Measurements from ENCODE around the gene RHBDD2.
"Not testable (repeated sequence)": the region's sequence is repeated elsewhere in the genome, so short reads cannot be mapped to it uniquely, and the experiment has no call there.

GRCh38 chr7:75838281-75838930 is 40.4 kb upstream of the RHBDD2 start:
- TF ChIP-seq EP300 (conservative IDR thresholded peaks at IDR 0.05; ENCODE audit: poor library complexity, severe bottlenecking); POLR2AphosphoS5 (IDR thresholded peaks at IDR 0.05); TAF1 (IDR thresholded peaks at IDR 0.05; ENCODE audit: low read depth); MXI1 (conservative IDR thresholded peaks at IDR 0.05; ENCODE audit: poor library complexity, severe bottlenecking); RAD21 (conservative IDR thresholded peaks at IDR 0.05); SMC3 (conservative IDR thresholded peaks at IDR 0.05; ENCODE audit: poor library complexity); EZH2 (IDR thresholded peaks at IDR 0.05; ENCODE audit: borderline replicate concordance, insufficient read depth, low read length, poor library complexity, severe bottlenecking): not testable (repeated sequence)
- TF ChIP-seq, protein P1, sequence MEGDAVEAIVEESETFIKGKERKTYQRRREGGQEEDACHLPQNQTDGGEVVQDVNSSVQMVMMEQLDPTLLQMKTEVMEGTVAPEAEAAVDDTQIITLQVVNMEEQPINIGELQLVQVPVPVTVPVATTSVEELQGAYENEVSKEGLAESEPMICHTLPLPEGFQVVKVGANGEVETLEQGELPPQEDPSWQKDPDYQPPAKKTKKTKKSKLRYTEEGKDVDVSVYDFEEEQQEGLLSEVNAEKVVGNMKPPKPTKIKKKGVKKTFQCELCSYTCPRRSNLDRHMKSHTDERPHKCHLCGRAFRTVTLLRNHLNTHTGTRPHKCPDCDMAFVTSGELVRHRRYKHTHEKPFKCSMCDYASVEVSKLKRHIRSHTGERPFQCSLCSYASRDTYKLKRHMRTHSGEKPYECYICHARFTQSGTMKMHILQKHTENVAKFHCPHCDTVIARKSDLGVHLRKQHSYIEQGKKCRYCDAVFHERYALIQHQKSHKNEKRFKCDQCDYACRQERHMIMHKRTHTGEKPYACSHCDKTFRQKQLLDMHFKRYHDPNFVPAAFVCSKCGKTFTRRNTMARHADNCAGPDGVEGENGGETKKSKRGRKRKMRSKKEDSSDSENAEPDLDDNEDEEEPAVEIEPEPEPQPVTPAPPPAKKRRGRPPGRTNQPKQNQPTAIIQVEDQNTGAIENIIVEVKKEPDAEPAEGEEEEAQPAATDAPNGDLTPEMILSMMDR (IDR thresholded peaks at IDR 0.05; ENCODE audit: poor library complexity, severe bottlenecking) = not testable (repeated sequence)
- TF ChIP-seq, protein P2, sequence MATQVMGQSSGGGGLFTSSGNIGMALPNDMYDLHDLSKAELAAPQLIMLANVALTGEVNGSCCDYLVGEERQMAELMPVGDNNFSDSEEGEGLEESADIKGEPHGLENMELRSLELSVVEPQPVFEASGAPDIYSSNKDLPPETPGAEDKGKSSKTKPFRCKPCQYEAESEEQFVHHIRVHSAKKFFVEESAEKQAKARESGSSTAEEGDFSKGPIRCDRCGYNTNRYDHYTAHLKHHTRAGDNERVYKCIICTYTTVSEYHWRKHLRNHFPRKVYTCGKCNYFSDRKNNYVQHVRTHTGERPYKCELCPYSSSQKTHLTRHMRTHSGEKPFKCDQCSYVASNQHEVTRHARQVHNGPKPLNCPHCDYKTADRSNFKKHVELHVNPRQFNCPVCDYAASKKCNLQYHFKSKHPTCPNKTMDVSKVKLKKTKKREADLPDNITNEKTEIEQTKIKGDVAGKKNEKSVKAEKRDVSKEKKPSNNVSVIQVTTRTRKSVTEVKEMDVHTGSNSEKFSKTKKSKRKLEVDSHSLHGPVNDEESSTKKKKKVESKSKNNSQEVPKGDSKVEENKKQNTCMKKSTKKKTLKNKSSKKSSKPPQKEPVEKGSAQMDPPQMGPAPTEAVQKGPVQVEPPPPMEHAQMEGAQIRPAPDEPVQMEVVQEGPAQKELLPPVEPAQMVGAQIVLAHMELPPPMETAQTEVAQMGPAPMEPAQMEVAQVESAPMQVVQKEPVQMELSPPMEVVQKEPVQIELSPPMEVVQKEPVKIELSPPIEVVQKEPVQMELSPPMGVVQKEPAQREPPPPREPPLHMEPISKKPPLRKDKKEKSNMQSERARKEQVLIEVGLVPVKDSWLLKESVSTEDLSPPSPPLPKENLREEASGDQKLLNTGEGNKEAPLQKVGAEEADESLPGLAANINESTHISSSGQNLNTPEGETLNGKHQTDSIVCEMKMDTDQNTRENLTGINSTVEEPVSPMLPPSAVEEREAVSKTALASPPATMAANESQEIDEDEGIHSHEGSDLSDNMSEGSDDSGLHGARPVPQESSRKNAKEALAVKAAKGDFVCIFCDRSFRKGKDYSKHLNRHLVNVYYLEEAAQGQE (IDR thresholded peaks at IDR 0.05; ENCODE audit: borderline replicate concordance) = not testable (repeated sequence)
